SU-DHL-6 (cell line): ENCODE results near the gene SYS1.

ENCODE experiments used
- H2AFZ ChIP-seq: fragments of 200-600 bp; sonication (generic); 2 replicates; pipeline ENCODE4 v1.6.1; 2014; ENCODE audit warnings: low read depth, mild to moderate bottlenecking, moderate library complexity, mixed read lengths, antibody characterized with exemption, low read length; ENCODE audit not compliant: severe bottlenecking
- H3F3A ChIP-seq: fragments of 200-600 bp; shearing (Covaris generic); 2 replicates; pipeline ENCODE4 v1.6.0; 2016; ENCODE audit warnings: antibody characterized with exemption, mild to moderate bottlenecking; ENCODE audit not compliant: insufficient read depth
- H3K27ac ChIP-seq: fragments of 200-600 bp; sonication (generic); 2 replicates; pipeline ENCODE4 v1.5.1; 2016; ENCODE audit warnings: low read depth, mild to moderate bottlenecking, low read length, moderate library complexity, mixed read lengths
- H3K27me3 ChIP-seq: fragments of 200-600 bp; sonication (generic), shearing (Covaris generic); 2 replicates; pipeline ENCODE4 v1.6.0; 2014; ENCODE audit warnings: mild to moderate bottlenecking, low read length
- H3K36me3 ChIP-seq: fragments of 200-600 bp; sonication (generic); 2 replicates; pipeline ENCODE4 v1.6.1; 2014; ENCODE audit warnings: mild to moderate bottlenecking, low read length, mixed read lengths
- H3K4me2 ChIP-seq: fragments of 300-600, 200-600 bp; shearing (Covaris generic), sonication (generic); 2 replicates; pipeline ENCODE4 v1.6.0; 2014; ENCODE audit warnings: low read length, low read depth, mild to moderate bottlenecking; ENCODE audit not compliant: poor library complexity, severe bottlenecking
- H3K4me3 ChIP-seq: fragments of 200-600 bp; sonication (generic); 2 replicates; pipeline ENCODE4 v1.5.1; 2014; ENCODE audit warnings: antibody characterized with exemption, low read length, mild to moderate bottlenecking, mixed read lengths; ENCODE audit not compliant: insufficient read depth, poor library complexity, severe bottlenecking
- H3K79me2 ChIP-seq: fragments of 200-600 bp; sonication (generic); 2 replicates; pipeline ENCODE4 v1.6.1; 2014; ENCODE audit warnings: mild to moderate bottlenecking, low read length, moderate library complexity; ENCODE audit not compliant: insufficient read depth
- H3K9ac ChIP-seq: fragments of 200-600 bp; sonication (generic); 2 replicates; pipeline ENCODE4 v1.7.0; 2014; ENCODE audit warnings: mild to moderate bottlenecking, low read length
- H3K9me2 ChIP-seq: fragments of 200-600 bp; sonication (generic); replicated peaks from 2 replicates; pipeline ENCODE4 v1.6.1; 2014; ENCODE audit warnings: low read length; ENCODE audit not compliant: insufficient read depth
- H3K9me3 ChIP-seq: fragments of 200-600 bp; sonication (generic); 2 replicates; pipeline ENCODE4 v1.6.1; 2014; ENCODE audit warnings: low read length, mixed read lengths; ENCODE audit not compliant: insufficient read depth
- H4K20me1 ChIP-seq: fragments of 200-600 bp; sonication (generic); 2 replicates; pipeline ENCODE4 v1.6.1; 2014; ENCODE audit warnings: low read depth, mild to moderate bottlenecking, antibody characterized with exemption, low read length, moderate library complexity, mixed read lengths
- CTCF ChIP-seq: fragments of 200-600 bp; sonication (generic); IDR thresholded peaks from one replicate; pipeline ENCODE4 v1.5.1; 2017; ENCODE audit warnings: antibody characterized with exemption, mild to moderate bottlenecking, low read length, moderate library complexity; ENCODE audit not compliant: insufficient read depth, poor library complexity, severe bottlenecking
- EZH2phosphoT487 ChIP-seq: fragments of 200-600 bp; sonication (generic), shearing (Covaris generic); conservative IDR thresholded peaks from 2 replicates; pipeline ENCODE4 v1.6.1; 2018; ENCODE audit warnings: mild to moderate bottlenecking, antibody characterized with exemption, low read length, moderate library complexity, mixed read lengths

SYS1 gene

DNA sequence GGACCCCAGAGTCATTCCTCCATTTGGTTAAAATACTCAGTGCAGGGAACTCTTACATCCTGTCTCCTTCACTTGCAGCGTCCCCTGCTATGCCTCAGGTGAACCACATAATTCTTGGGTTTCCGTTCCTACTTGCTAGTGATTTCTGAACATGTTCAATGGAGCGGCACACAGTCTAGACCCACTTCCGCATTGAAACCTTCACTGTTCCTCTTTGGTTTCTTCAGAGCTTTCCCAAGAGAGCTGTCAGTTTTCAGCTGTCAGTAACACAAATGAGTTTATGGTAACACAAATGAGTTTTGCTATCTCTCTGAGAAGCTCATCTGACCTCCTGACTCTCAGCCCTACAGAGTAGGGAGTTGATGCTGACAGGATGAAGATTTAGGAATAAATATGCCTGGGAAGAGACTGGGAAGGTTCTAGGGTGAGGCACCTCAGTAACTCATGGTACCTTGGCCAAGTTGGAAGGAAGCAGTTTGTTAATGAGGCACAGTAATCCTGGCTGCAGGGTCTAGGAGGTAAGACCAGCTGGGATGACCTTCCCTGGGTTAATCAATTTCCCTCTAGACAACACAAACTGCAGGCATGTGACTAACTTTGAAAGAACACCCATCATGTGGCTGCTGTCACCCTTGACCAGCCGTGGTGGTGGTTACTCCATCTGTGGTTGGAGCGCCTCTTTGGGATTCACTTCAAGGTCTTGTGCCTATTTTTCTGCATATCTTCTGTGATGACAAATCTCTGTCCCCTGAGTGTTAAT is 5.4 kb downstream of the SYS1 start:
- TF ChIP-seq EZH2phosphoT487 (no peak), CTCF (no peak)
- Histone ChIP-seq H3K9me2 (no peaks in the 10 kb centered on the region), H3K4me2 (peak overlapping the region; percentile 55), H3K79me2 (no peaks in the 10 kb centered on the region; the same call in 1 of the 2 replicates), H3K27ac (peak overlapping the region; percentile 84), H2AFZ (no peak overlapping the region), H3F3A (peaks cover 11% of the 10 kb centered on the region), H4K20me1 (no peaks in the 10 kb centered on the region), H3K9me3 (no peaks in the 10 kb centered on the region), H3K36me3 (peaks cover 15% of the 10 kb centered on the region; the same call in 1 of the 2 replicates), H3K4me3 (peak overlapping the region; percentile 20), H3K9ac (peak overlapping the region; percentile 36), H3K27me3 (no peaks in the 10 kb centered on the region)

- Histone ChIP-seq H3F3A (peaks cover 11% of the 10 kb centered on the region), H3K9me3 (no peaks in the 10 kb centered on the region), H3K9ac (no peak overlapping the region), H2AFZ (no peak overlapping the region), H3K36me3 (peaks cover 10% of the 10 kb centered on the region; the same call in 1 of the 2 replicates), H3K27me3 (no peaks in the 10 kb centered on the region), H3K79me2 (no peaks in the 10 kb centered on the region), H4K20me1 (no peaks in the 10 kb centered on the region), H3K4me2 (no peak overlapping the region), H3K9me2 (no peaks in the 10 kb centered on the region), H3K4me3 (no peak overlapping the region), H3K27ac (no peak overlapping the region)
- TF ChIP-seq CTCF (no peak), EZH2phosphoT487 (no peak)
These were observed 7.7 kb downstream of the SYS1 start for GRCh38 chr20:45370571-45371160.

GRCh38 chr20:45372241-45372640 is 9.3 kb downstream of the SYS1 start:
- no peak overlapping the region for H3K4me3 ChIP-seq

More at GRCh38 chr20:45372241-45372640, 9.3 kb downstream of the SYS1 start:
- Histone ChIP-seq H4K20me1 (no peaks in the 10 kb centered on the region), H3K36me3 (0 out of 2 replicates have a peak, but pooled peaks cover 4% of the 10 kb centered on the region), H3K4me2 (no peak overlapping the region), H3K27me3 (no peaks in the 10 kb centered on the region), H2AFZ (no peak overlapping the region), H3K9ac (no peak overlapping the region), H3F3A (peaks cover 11% of the 10 kb centered on the region), H3K27ac (no peak overlapping the region), H3K79me2 (no peaks in the 10 kb centered on the region), H3K9me3 (no peaks in the 10 kb centered on the region), H3K9me2 (no peaks in the 10 kb centered on the region)
- TF ChIP-seq EZH2phosphoT487 = no peak
- no peak for TF ChIP-seq CTCF
